NCI-H1694 (cell line): ENCODE results near the gene MIEN1.
"Not testable (repeated sequence)": the region's sequence is repeated elsewhere in the genome, so short reads cannot be mapped to it uniquely, and the experiment has no call there.

ENCODE experiments used
- DNase-seq: peaks from one replicate; lab custom pipeline; 2025; lab: John Stamatoyannopoulos, UW

MIEN1 gene

GRCh38 chr17:39716073-39716818, 14.1 kb downstream of the MIEN1 start:
- DNase-seq, result no peak

DNA sequence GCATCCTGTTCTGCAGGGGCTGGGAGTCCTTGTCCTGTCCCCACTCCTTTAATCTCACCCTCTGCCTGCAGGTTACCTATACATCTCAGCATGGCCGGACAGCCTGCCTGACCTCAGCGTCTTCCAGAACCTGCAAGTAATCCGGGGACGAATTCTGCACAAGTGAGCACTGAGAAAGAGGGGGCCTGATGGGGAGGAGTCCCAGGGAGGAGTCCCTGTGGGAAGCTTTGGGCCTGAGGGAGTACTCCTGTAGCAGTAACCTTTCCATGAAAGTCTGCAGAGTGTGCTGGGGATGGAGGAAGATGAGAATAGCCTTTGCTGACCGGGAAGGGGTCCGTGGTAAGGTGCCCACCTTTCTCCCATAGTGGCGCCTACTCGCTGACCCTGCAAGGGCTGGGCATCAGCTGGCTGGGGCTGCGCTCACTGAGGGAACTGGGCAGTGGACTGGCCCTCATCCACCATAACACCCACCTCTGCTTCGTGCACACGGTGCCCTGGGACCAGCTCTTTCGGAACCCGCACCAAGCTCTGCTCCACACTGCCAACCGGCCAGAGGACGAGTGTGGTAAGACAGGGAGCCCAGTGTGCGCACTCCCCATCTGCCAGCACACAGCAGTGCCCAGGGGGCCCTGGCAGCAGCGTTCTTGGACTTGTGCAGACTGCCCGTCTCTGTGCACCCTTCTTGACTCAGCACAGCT, 14.8 kb downstream of the MIEN1 start:
- no peak for DNase-seq

DNA sequence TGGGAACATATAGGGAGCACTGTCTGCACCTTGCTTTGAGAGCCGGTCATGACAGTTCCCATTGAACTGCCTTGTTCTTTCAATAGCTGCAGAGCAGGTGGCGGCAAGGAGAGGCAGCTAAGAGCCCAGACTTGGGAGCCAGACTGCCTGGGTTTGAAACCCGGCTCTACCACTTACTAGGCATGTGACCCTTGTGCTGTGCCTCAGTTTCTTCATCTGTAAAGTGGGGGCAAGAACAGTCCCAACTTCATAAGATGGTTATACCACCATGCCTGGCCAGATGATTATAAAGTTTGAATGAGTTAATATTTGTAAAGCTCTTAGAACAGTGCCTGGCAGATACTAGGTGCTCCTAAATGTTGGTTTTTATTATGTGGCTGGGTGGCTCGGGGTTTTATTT, 16.1 kb downstream of the MIEN1 start:
- DNase-seq, result no peak

- DNase-seq, result no peak
These were observed 18.5 kb downstream of the MIEN1 start for GRCh38 chr17:39711851-39712250.

GRCh38 chr17:39711071-39711470, 19.3 kb downstream of the MIEN1 start:
- not testable (repeated sequence) for DNase-seq

DNA sequence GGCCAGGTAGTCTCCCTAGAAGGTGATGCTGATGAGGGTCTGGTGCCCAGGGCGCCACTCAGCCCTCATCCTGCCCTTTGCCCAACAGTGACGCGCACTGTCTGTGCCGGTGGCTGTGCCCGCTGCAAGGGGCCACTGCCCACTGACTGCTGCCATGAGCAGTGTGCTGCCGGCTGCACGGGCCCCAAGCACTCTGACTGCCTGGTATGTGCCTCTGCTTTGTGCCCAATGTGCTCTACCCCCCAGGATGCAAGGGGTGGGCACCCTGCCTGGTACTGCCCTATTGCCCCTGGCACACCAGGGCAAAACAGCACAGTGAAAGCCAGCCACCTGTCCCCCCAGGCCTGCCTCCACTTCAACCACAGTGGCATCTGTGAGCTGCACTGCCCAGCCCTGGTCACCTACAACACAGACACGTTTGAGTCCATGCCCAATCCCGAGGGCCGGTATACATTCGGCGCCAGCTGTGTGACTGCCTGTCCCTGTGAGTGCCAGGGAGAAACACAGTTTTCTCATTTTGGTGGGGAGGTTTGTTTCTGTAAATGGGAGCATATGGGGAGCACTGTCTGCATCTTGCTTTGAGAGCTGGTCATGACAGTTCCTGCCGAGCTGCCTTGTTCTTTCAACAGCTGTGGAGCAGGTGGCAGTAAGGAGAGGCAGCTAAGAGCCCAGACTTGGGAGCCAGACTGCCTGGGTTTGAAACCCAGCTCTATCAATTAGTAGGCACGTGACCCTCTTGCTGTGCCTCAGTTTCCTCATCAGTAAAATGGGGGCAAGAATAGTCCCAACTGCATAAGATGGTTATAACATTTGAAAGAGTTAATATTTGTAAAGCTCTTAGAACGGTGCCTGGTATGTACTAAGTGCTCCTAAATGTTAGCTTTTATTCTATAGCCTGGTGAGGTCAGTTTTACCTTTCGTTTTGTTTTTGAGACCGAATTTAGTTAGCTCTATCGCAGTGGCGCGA, 20.1 kb downstream of the MIEN1 start:
- peak; percentile 51 for DNase-seq

- DNase-seq, result no peak
These were observed 20.9 kb downstream of the MIEN1 start for GRCh38 chr17:39709319-39709997.

- DNase-seq, result no peak
These were observed 23.4 kb downstream of the MIEN1 start for GRCh38 chr17:39706921-39707337.

- DNase-seq, result no peak
These were observed 23.9 kb downstream of the MIEN1 start for GRCh38 chr17:39706383-39706782.

DNA sequence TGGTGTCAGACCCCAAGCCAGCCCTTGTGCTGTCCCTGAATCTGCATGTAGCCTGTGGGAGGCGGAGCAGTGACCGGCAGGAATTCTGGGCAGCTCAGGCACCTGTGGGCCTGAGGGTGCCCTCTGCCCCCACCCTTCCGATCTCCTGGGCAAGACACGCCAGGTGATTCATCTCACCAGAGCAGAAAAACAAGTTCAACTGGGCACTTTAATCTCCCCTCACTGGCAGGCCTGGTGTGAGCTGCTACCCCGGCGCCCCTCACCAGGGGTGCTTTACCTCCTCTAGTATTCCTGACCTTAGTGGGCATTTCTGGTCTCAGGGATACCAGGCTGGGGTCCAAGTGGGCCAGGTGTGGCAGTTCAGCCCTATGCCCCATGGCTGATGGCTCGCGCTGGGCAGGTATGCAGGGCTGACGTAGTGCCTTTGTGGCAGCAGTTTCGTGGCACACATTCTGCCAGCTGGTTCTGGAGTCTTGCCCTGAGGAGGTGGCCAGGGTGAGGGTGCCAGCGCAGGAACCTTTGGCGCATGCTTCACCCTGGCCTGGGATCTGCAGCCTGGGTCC, 24.5 kb downstream of the MIEN1 start:
- DNase-seq, result no peak

DNA sequence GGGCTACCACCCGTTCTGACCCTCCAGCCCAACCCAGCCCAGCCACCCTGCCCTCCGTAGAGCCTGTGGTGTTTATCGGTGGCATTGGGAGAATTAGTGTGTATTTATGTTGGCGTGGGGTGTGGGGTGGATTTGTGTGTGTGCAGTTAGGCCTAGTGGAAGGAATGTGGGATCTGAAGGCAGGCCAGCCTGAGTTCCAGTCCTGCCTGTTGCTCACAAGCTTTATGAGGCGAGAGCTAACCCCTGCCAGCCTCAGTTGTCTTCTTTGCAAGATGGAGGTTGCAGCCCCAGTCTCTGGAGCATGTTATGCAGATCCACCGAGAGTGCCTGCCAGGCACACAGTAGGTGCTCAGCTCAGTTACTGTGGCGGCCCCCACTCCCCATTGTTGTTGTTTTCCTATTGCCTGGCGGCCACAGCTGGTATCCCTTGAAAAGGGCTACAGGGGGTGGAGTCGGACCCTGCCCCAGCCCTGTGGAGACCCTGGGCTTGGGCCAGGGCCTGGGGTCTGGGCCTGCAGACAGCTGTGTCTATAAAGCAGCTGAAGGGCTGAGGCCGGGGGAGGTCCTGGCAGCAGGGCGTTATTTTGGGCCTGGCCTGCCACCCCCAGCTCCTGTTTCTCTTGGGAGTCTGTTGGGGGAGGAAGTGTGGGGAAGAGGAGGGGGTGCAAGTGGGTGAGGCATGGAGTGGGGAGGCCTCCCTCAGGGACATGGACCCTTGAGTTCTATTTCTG, 25.3 kb downstream of the MIEN1 start:
- no peak for DNase-seq

DNA sequence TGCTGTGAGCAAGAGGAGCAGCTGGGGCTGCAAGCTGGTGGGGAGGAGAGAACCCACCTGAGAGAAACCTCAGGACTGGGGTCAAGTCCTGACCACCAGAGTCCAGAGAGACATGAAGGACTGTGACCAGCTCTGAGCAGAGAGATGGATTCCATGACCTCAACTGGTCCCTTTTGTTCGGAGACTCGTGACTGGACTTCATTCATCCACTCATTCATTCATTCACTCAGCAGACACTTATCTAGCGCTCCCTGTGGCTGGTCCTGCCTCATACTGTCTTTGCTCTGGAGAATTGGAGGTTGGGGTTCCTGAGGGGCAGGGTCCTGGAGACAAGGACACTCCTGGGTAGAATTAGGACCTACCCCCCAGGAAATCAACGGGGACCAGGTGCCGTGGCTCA, 26.4 kb downstream of the MIEN1 start:
- no peak for DNase-seq

GRCh38 chr17:39702901-39703893, 27.1 kb downstream of the MIEN1 start:
- no peak for DNase-seq

DNA sequence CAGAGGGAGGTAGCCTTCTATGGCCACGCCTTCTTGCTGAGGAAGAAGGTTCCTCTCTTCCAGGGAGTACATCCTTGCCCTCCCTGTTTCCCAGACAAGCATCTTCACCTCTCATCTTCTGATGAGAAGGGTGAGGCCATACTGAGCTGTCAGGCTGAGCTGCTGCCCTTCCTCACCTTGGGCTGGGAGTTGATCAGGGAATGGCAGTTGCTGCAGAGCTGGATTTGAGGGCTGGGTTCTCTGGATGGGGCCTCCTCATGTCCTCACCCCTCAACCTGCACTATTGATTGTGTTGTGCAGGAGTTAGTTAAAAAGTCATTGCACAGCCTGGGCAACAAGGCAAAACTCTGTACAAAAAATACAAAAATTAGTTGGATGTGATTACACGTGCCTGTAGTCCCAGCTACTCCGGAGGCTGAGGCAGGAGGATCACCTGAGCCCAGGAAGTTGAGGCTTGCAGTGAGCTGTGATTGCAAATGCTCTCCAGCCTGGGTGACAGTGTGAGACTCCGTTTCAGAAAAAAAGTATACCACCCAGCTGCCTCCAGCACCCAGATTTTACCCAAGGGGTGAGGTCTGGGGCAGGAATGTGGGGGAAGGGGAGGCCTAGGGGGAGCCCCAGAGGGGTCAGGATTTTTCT, 28.4 kb downstream of the MIEN1 start:
- no peak for DNase-seq

DNA sequence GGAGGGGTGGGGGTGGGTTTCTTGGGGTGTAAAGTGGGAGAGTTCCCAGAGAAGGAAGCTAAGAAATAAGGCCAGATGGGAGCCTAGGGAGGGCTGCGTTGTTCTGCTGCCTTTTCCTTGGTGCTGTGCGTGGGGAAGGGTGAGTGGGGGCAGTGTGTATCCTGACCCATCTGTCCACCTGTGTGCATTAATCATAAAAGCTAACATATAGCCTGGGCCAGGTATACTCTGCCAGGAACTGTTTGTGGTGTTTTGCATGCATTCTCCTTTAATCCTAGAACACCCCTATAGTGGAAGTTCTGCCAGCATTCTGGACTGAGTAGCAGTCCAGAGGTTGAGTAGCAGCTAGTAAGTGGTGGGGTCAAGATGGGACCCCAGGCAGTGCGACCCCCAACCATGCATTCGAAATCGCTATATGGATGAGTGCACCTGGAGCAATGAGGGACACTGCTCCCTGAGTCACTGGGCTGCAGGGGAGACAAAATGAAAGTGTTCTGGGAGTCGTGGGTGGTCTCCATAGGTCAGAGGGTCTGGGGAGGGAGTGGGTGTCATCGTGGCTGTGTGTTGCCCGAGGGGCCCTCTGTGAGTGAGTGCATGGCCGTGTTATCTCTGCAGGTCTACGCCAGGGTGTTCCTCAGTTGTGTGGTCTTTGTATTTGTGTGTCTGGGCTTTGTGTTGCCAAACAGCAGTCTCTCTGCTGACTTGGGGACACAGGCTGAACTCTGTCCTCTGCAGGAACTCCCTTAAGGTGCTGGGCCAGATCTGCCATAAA, 29.1 kb downstream of the MIEN1 start:
- no peak for DNase-seq

DNA sequence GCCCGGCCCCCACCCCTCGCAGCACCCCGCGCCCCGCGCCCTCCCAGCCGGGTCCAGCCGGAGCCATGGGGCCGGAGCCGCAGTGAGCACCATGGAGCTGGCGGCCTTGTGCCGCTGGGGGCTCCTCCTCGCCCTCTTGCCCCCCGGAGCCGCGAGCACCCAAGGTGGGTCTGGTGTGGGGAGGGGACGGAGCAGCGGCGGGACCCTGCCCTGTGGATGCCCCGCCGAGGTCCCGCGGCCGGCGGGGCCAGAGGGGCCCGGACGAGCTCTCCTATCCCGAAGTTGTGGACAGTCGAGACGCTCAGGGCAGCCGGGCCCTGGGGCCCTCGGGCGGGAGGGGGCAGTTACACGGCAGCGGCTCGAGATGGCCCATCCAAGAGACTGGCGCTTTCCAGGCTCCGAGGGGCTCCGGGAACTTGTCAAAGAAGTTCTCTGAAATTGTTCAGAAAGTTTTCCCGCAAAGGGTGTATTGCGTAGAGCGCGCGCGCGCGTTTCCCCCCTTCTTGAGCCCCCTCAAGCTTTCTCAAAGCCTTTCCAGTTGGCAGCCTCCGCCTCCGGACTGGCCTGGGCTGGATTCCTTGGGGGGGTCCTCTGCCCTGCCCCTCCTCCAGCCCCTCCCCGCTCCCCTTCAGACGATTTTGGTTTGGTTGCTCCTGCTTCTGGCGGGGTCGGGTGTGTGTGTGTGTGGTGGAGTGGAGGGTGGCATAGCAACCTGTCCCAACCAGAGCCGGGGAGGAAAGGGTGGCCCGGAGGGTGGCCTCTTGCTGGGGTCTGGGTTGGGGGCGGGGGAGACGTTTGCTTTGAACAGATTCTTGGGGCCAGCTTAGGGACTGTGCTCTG, 30.0 kb downstream of the MIEN1 start:
- DNase-seq, result no peak

GRCh38 chr17:39699818-39700147, 30.5 kb downstream of the MIEN1 start, which contains the start of gene ERBB2:
Gene ERBB2 (plus strand): TSS chr17:39700064. CDS start chr17:39700239, 175 bp downstream.
- no peak for DNase-seq
